Left ventricle myocardium inferior (tissue), 1 donor: ENCODE data around the gene CAPN3. TPM values are rescaled to one million over a fixed set of nuclear protein-coding genes. Genes with fewer than 3 reads are reported as not detected.

Experiments
- DNase-seq: peaks from one replicate; pipeline ENCODE4 v3.0.0-alpha.2; 2020
- H3K27ac ChIP-seq: fragments of 200-600 bp; replicated peaks from 2 replicates; pipeline ENCODE4 v1.8.0; 2021
- H3K27me3 ChIP-seq: fragments of 200-600 bp; 2 replicates; pipeline ENCODE4 v1.8.0; 2021; ENCODE audit warnings: low read depth
- H3K36me3 ChIP-seq: fragments of 200-600 bp; 2 replicates; pipeline ENCODE4 v1.8.0; 2021
- H3K4me1 ChIP-seq: fragments of 200-600 bp; 2 replicates; pipeline ENCODE4 v1.8.0; 2021
- H3K4me3 ChIP-seq: fragments of 200-600 bp; 2 replicates; pipeline ENCODE4 v1.8.0; 2021; ENCODE audit warnings: mild to moderate bottlenecking, moderate library complexity
- H3K9me3 ChIP-seq: fragments of 200-600 bp; replicated peaks from 2 replicates; pipeline ENCODE4 v1.8.0; 2021
- CTCF ChIP-seq: fragments of 200-600 bp; IDR thresholded peaks from 2 replicates; pipeline ENCODE4 v1.8.0; 2021; ENCODE audit warnings: antibody characterized with exemption, mild to moderate bottlenecking, borderline replicate concordance
- intact Hi-C: fragments of 100-400 bp; cut with micrococcal nuclease; formaldehyde crosslinking; loops from one replicate; pipeline ENCODE4 v1.11.0; 2022
- total RNA-seq: library from RNA; stranded (reverse); fragmentation: NEBNext Ultra II Directional; extraction: Animal tissue kit (Norgen Biotek cat#: 25700); gene quantifications from one replicate; pipeline ENCODE4 v1.2.1, GENCODE V29; 2021
- donor health status: DM: no; HTN: yes; CAD: no; lungs with severe emphysema.

The CAPN3 gene
- total RNA-seq, 1 donor from 2014 or later = 6.0 TPM

DNA sequence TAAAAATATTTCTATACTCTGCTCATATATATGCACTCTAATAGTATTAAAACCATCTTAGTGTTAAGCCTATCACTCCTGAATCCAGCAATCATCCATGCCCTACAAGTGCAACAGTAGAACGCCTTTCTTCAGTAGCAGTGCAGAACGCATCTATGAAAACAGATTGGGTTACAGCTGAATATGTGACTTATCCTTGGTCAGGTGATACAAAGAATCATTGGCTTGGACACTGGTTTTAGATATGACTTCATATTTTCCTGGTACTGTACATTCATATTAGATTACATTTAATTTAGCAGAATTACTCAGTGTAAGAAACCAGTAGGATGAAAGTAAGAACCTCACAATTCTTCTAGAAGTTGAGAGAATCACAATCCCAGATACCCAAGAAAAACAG is 88.3 kb downstream of the CAPN3 start:
- TF ChIP-seq CTCF = no peak
- H3K27me3 ChIP-seq = no peaks in the 10 kb centered on the region
- H3K9me3 ChIP-seq = no peaks in the 10 kb centered on the region
- intact Hi-C loops = no loop called here
- H3K36me3 ChIP-seq = peaks cover 96% of the 10 kb centered on the region
- peaks cover 67% of the 10 kb centered on the region for H3K4me1 ChIP-seq
- peak overlapping the region; percentile 50 for H3K27ac ChIP-seq
- H3K4me3 ChIP-seq = peak overlapping the region; percentile 59
- no peak for DNase-seq

DNA sequence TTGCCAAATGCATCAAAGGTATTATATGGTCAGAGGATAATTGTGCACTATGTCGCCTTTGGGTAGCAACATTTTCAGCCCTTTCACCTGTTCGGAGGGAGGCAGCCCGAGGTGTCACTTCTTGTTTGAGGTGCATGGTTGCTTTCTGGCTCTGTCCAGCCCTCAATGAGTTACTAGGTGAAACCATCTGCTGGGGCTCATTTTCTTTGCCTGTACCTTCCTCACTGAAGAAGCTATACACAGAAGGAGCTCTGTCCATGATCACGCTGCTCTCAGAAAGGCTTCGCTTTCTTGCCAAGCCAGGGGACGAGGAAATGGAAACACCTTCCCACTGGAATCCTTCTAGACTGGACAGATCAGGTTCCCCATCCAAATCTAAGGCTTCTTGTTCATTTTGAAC is 89.0 kb downstream of the CAPN3 start:
- Histone ChIP-seq H3K4me3 (peak overlapping the region; percentile 59), H3K4me1 (peaks cover 74% of the 10 kb centered on the region), H3K27ac (peak overlapping the region; percentile 50), H3K36me3 (peaks cover 93% of the 10 kb centered on the region), H3K9me3 (no peaks in the 10 kb centered on the region), H3K27me3 (no peaks in the 10 kb centered on the region)
- TF ChIP-seq CTCF = no peak
- intact Hi-C loops = no loop called here
- no peak for DNase-seq

DNA sequence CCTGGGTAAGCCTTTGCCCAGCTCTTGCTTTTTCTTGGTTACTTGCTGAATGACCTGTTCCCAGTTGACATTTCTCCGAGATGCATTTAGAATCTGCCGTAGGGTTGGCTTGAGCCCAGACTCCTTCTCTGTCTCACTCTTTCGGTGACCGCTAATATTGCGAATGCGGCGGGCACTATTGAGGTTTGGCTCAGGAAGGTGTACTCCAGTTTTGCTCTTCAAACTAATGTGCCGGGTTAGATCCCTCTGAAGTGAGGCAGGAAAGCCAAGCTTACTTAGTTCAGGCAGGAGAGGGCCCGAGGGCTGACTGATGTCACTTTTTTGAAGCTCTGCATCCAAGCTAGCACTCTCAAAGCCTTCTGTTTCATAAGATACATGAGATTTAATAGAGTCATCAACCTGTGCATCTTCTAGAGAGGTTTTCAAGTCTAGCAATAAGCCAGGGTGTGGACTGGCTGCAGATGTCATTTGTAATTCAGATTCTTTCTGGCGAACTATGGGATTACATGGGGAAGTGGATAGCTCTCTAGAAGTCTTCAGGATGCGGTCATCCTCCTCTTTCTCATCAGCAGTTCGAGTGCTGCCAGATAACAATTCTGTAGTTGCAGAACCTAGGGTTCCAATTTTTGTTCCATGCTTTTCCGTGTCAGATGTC is 90.6 kb downstream of the CAPN3 start:
- DNase-seq = no peak
- no peak for TF ChIP-seq CTCF
- H3K4me1 ChIP-seq = peaks cover 89% of the 10 kb centered on the region
- H3K9me3 ChIP-seq = no peaks in the 10 kb centered on the region
- H3K27ac ChIP-seq = peak overlapping the region; percentile 50
- H3K4me3 ChIP-seq = peak overlapping the region; percentile 59
- intact Hi-C loops = no loop called here
- no peaks in the 10 kb centered on the region for H3K27me3 ChIP-seq
- peaks cover 83% of the 10 kb centered on the region for H3K36me3 ChIP-seq

- H3K36me3 ChIP-seq = peaks cover 78% of the 10 kb centered on the region
- DNase-seq = no peak
- H3K4me1 ChIP-seq = peaks cover 92% of the 10 kb centered on the region
- no peaks in the 10 kb centered on the region for H3K9me3 ChIP-seq
- H3K4me3 ChIP-seq = peak overlapping the region; percentile 59
- peak overlapping the region; percentile 50 for H3K27ac ChIP-seq
- no peaks in the 10 kb centered on the region for H3K27me3 ChIP-seq
- intact Hi-C loops = no loop called here
- no peak for TF ChIP-seq CTCF
Measured at GRCh38 chr15:42450425-42450790, 91.1 kb downstream of the CAPN3 start.

DNA sequence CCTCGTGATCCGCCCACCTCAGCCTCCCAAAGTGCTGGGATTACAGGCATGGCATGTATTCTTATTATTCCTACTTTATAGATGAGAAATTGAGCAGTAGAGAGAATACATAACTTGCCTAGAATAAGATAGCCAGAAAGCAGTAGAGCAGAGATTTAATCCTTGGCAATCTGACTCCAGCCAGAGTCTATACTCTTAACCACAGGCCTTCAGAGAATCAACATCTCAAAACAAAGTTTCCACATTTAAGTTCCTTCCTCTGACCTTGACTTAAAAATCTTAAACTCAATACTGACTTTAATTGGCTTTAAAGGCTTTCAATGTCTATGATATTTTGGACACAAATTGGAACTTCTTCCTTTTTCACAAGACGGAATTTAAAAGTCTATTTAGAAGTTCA is 94.5 kb downstream of the CAPN3 start:
- DNase-seq = no peak
- Histone ChIP-seq H3K4me3 (peak overlapping the region; percentile 65), H3K4me1 (peaks cover 92% of the 10 kb centered on the region), H3K27ac (no peak overlapping the region), H3K36me3 (peaks cover 45% of the 10 kb centered on the region), H3K9me3 (no peaks in the 10 kb centered on the region), H3K27me3 (no peaks in the 10 kb centered on the region)
- TF ChIP-seq CTCF = no peak
- intact Hi-C loops = no loop called here

GRCh38 chr15:42456531-42456930 is 97.2 kb downstream of the CAPN3 start:
- Histone ChIP-seq H3K27ac (peak overlapping the region; percentile 90), H3K9me3 (no peaks in the 10 kb centered on the region), H3K4me1 (peaks cover 81% of the 10 kb centered on the region), H3K4me3 (peak overlapping the region; percentile 65), H3K27me3 (no peaks in the 10 kb centered on the region), H3K36me3 (peaks cover 18% of the 10 kb centered on the region)
- TF ChIP-seq CTCF = no peak
- intact Hi-C loops = no loop called here
- DNase-seq = no peak
